Nephron (organoid): ENCODE results near the gene CDC25B.
"Not testable (repeated sequence)": the region's sequence is repeated elsewhere in the genome, so short reads cannot be mapped to it uniquely, and the experiment has no call there.

Source experiments
- H3K27ac Mint-ChIP-seq, 3 experiments: 2 replicates each; pipeline ENCODE4 v1.8.0; 2020; ENCODE audit warnings: mixed read lengths in 3 of 3, mild to moderate bottlenecking in 2 of 3, moderate library complexity in 1 of 3
- H3K27me3 Mint-ChIP-seq: 2 replicates; pipeline ENCODE4 v1.8.0; 2021; ENCODE audit warnings: low read depth, mild to moderate bottlenecking, moderate library complexity, mixed read lengths
- H3K36me3 Mint-ChIP-seq: 2 replicates; pipeline ENCODE4 v1.8.0; 2020; ENCODE audit warnings: low read depth, mixed read lengths
- H3K4me1 Mint-ChIP-seq: 2 replicates; pipeline ENCODE4 v1.8.0; 2020; ENCODE audit warnings: mixed read lengths
- H3K4me3 Mint-ChIP-seq, 3 experiments: 2 replicates each; pipeline ENCODE4 v1.8.0; 2020; ENCODE audit warnings: mild to moderate bottlenecking in 3 of 3, mixed read lengths in 3 of 3, moderate library complexity in 2 of 3
- H3K9me3 Mint-ChIP-seq: 2 replicates; pipeline ENCODE4 v1.8.0; 2020; ENCODE audit warnings: mixed read lengths
- TF ChIP-seq, protein P1 (sequence below), 3 experiments: fragments of 200-600 bp; sonication (generic); IDR thresholded peaks; one replicate each; pipeline ENCODE4 v1.5.0; 2021; ENCODE audit warnings: antibody characterized with exemption in 3 of 3; ENCODE audit not compliant: unreplicated experiment in 3 of 3

CDC25B gene

DNA sequence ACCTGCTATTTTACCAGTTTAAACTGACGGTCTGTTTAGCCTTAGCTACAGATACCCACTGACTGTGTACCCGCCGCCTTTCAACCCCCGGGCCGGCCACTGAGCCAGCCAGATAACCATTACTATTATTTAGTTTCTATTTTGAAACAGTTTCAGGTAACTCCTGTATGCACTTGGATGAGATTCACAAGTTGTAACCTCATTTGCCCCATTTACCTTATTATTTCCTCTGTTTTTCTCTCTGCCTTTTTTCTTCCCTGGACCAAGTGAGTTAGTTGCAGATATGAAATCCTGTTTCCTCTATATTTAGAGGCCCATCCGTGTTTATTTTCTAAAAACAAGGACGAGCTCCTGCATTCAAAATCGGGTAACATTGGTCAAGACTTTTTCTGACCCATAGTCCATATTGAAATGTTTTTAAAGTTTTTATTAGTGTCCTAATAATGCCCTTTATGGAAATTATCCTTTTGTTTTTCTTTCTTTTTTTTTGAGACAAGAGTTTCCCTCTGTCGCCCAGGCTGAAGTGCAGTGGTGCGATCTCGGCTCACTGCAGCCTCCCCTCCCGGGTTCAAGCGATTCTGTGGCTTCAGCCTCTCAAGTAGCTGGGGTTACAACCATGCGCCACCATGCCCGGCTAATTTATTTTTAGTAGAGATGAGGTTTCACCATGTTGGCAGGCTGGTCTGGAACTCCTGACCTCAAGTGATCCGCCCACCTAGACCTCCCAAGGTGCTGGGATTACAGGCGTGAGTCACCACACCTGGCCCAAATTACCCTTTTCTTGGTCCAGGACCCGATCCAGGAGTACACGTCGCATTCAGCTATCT lies 25.0 kb downstream of the CDC25B start:
- peaks cover 3% of the 10 kb centered on the region for H3K27me3 Mint-ChIP-seq
- peaks cover 11% of the 10 kb centered on the region for H3K36me3 Mint-ChIP-seq
- peak overlapping the region; percentile 83 to 92 (median 88) for H3K4me3 Mint-ChIP-seq
- H3K4me1 Mint-ChIP-seq, result peaks cover 22% of the 10 kb centered on the region
- TF ChIP-seq, protein P1, sequence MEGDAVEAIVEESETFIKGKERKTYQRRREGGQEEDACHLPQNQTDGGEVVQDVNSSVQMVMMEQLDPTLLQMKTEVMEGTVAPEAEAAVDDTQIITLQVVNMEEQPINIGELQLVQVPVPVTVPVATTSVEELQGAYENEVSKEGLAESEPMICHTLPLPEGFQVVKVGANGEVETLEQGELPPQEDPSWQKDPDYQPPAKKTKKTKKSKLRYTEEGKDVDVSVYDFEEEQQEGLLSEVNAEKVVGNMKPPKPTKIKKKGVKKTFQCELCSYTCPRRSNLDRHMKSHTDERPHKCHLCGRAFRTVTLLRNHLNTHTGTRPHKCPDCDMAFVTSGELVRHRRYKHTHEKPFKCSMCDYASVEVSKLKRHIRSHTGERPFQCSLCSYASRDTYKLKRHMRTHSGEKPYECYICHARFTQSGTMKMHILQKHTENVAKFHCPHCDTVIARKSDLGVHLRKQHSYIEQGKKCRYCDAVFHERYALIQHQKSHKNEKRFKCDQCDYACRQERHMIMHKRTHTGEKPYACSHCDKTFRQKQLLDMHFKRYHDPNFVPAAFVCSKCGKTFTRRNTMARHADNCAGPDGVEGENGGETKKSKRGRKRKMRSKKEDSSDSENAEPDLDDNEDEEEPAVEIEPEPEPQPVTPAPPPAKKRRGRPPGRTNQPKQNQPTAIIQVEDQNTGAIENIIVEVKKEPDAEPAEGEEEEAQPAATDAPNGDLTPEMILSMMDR (IDR thresholded peaks at IDR 0.05; ENCODE audit: unreplicated experiment in 3 of 3), result no peak
- peak overlapping the region; percentile 100 for H3K27ac Mint-ChIP-seq
- H3K9me3 Mint-ChIP-seq, result no peaks in the 10 kb centered on the region

DNA sequence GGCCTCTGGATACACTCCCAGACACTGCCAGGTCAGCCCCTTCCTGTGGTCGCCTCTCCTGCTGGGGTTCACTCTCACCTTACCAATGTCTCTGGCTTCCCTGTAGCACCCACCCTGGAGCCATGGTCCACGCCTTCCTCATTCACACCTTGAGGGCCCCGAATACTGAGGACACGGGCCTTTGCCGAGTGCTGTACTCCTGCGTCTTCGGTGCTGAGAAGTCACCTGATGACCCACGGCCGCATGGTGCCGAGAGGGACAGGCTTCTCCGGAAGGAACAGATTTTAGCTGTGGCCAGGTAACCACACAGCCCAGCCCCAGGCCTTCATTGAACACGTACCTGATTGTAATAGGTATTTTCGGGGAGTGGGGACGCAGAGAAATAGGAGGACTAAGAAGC lies 25.9 kb downstream of the CDC25B start:
- Mint-ChIP-seq H3K36me3 (peaks cover 14% of the 10 kb centered on the region), H3K27ac (peak overlapping the region; percentile 67 to 90 (median 86)), H3K4me1 (peaks cover 22% of the 10 kb centered on the region), H3K9me3 (no peaks in the 10 kb centered on the region), H3K4me3 (peak overlapping the region; percentile 83 to 92 (median 88)), H3K27me3 (peaks cover 3% of the 10 kb centered on the region)
- TF ChIP-seq, protein P1 (IDR thresholded peaks at IDR 0.05; ENCODE audit: unreplicated experiment in 3 of 3), result no peak

DNA sequence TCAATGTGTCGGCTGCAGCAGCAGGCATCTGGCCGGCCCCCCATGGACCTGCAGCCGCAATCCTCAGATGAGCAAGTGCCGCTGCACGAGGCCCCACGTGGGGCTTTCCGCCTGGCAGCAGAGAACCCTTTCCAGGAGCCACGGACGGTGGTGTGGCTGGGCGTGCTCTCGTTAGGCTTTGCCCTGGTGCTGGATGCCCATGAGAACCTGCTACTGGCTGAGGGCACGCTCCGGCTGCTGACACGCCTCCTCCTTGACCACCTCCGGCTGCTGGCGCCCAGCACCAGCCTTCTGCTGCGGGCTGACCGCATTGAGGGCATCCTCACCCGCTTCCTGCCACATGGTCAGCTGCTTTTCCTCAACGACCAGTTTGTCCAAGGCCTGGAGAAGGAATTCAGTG lies 27.8 kb downstream of the CDC25B start:
- Mint-ChIP-seq H3K36me3 (peaks cover 20% of the 10 kb centered on the region), H3K4me3 (no peak overlapping the region), H3K27me3 (peaks cover 3% of the 10 kb centered on the region), H3K27ac (no peak overlapping the region), H3K9me3 (no peaks in the 10 kb centered on the region), H3K4me1 (peaks cover 15% of the 10 kb centered on the region)
- TF ChIP-seq, protein P1 (IDR thresholded peaks at IDR 0.05; ENCODE audit: unreplicated experiment in 3 of 3), result no peak

DNA sequence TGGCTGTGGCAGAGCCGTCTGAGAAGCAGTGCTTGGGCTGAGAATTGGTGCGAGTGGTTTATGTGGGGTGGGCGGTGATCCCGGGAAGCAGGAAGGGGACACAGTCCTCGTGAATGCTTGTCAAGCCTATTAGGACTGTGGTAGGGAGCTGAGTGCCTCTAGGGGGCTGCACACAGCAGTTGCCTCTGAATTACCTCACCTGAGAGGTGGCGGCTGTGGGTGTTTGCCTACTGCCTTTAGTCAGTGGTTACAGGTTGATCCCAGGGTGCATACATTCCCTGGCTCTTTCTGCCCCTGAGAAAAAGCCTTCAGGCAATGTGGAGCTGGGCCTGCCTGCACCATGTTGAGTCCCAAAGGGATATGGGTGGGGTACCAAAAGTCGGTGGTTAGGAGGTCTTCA lies 29.4 kb downstream of the CDC25B start:
- TF ChIP-seq, protein P1 (IDR thresholded peaks at IDR 0.05; ENCODE audit: unreplicated experiment in 3 of 3), result no peak
- peaks cover 8% of the 10 kb centered on the region for H3K4me1 Mint-ChIP-seq
- H3K27me3 Mint-ChIP-seq, result peaks cover 3% of the 10 kb centered on the region
- H3K36me3 Mint-ChIP-seq, result peaks cover 20% of the 10 kb centered on the region
- no peak overlapping the region for H3K27ac Mint-ChIP-seq
- no peak overlapping the region for H3K4me3 Mint-ChIP-seq
- H3K9me3 Mint-ChIP-seq, result no peaks in the 10 kb centered on the region

DNA sequence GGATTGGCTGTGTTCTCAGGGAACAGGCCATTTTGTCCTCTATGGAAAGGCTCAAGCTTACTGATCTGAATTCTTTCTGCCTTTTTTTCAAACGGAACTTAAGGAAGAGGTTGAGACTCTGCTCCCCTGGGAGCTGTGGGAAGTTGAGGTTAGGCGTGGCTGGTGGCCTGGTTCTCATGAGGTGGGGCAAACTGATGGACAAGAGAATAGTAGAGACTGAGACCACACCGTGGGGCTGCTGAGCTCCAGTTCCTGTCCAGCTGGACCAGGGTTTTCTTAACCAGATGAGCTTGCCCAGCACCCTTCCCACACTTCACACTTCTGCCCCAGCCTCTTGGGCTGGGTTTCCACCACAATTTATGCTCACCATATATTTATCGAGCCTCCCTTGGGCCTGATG lies 30.3 kb downstream of the CDC25B start:
- Mint-ChIP-seq H3K27me3 (peaks cover 3% of the 10 kb centered on the region), H3K4me3 (no peak overlapping the region), H3K36me3 (peaks cover 20% of the 10 kb centered on the region), H3K27ac (no peak overlapping the region), H3K9me3 (no peaks in the 10 kb centered on the region), H3K4me1 (peaks cover 5% of the 10 kb centered on the region)
- TF ChIP-seq, protein P1 (IDR thresholded peaks at IDR 0.05; ENCODE audit: unreplicated experiment in 3 of 3), result no peak

DNA sequence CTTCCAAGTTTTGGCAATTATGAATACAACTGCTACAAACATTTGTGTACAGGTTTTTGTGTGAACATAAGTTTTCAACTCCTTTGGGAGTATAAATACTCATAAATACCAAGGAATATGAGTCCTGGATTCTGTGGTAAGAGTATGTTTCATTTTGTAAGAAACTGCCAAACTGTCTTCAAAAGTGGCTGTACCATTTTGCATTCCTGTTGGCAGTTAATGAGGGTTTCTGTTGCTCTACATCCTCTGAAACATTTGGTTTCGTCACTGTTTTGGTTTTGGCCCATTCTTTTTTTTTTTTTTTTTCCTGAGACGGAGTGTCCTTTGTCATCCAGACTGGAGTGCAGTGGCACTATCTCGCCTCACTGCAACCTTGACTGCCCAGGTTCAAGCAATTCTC lies 32.7 kb downstream of the CDC25B start:
- TF ChIP-seq, protein P1 (IDR thresholded peaks at IDR 0.05; ENCODE audit: unreplicated experiment in 3 of 3), result no peak
- Mint-ChIP-seq H3K27ac (no peak overlapping the region), H3K36me3 (peaks cover 9% of the 10 kb centered on the region), H3K4me3 (no peak overlapping the region), H3K9me3 (no peaks in the 10 kb centered on the region), H3K4me1 (no peaks in the 10 kb centered on the region), H3K27me3 (no peaks in the 10 kb centered on the region)

DNA sequence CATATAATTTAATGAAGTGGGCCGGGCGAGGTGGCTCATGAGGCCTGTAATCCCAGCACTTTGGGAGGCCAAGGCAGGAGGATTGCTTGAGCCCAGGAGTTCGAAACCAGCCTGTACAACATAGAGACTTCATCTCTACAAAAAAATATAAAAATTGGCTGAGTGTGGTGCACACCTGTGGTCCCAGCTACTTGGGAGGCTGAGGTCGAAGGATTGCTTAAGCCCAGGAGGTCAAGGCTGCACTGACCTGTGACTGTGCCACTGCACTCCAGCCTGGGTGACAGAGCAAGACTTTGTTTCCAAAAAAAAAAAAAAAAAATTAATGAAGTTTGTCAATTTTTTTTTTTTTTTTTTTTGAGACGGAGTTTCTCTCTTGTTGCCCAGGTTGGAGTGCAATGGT lies 33.8 kb downstream of the CDC25B start:
- not testable (repeated sequence) for H3K9me3 Mint-ChIP-seq, H3K4me1 Mint-ChIP-seq, H3K27ac Mint-ChIP-seq, H3K36me3 Mint-ChIP-seq, H3K27me3 Mint-ChIP-seq, H3K4me3 Mint-ChIP-seq
